ENCODE results near the gene TMEM220.

- TF ChIP-seq POLR2A (IDR thresholded peaks at IDR 0.05): no peak
- TF ChIP-seq CTCF (IDR thresholded peaks at IDR 0.05): no peak
- no peak for TF ChIP-seq EP300 (IDR thresholded peaks at IDR 0.05)
Observed at GRCh38 chr17:10716218-10716617, 13.6 kb downstream of the TMEM220 start.
